Measurements from ENCODE around the gene CARD10. TPM values are rescaled to one million over a fixed set of nuclear protein-coding genes. Genes with fewer than 3 reads are reported as not detected.
A peak's percentile ranks its signal among the peaks of the same experiment; 100 is the strongest.

CARD10 gene
- total RNA-seq, 1 experiment from 2014 or later, result 63.9 TPM

DNA sequence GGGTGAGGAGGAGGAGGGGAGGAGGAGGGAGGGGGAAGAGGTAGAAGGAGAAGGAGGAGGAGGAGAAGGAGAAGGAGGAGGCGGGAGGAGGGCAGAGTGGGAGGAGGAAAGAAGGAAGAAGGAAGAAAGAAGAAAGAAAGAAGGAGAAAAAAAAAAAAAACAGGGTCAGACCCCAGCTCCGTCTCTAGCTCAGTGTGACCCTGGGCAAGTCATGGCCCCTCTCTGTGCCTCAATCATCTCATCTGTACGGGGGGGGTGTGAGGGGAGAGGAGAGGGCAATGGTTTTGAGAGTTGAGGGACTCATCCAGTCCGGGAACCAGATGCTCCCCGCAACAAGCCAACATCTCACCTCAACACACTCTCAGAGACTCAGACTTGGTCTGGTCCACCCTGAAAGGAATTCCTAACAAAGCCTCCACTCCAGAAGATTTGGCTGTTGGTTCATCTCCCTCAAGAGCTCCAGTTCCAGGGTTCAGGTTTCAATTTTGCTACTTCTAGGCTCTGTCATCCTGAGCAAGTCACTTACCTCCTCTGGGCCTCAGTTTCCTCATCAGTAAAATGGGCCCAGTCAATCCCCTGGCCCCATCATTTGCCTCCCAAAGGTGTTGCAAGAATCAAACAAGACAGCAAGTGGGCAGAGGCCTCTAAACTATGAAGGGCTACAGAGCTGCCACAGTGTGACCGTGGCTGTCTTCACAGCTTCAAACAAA is 7.7 kb downstream of the CARD10 start:
- Histone ChIP-seq H3K9me2 (ENCODE audit: insufficient read depth) (no peaks in the 10 kb centered on the region), H3K27ac (peak overlapping the region; percentile 93), H3K79me2 (ENCODE audit: low read depth) (peaks cover 60% of the 10 kb centered on the region), H3K9me3 (ENCODE audit: insufficient read depth, low read depth) (no peaks in the 10 kb centered on the region), H3K4me1 (replicated peaks; ENCODE audit: insufficient read depth) (peaks cover 57% of the 10 kb centered on the region), H3K4me3 (peak overlapping the region; percentile 27; the same call in 1 of the 2 replicates), H3K4me2 (peak overlapping the region; percentile 76), H3K27me3 (ENCODE audit: insufficient read depth, low read depth) (no peaks in the 10 kb centered on the region), H3K36me3 (ENCODE audit: low read depth) (peaks cover 20% of the 10 kb centered on the region), H4K20me1 (ENCODE audit: insufficient read depth) (no peaks in the 10 kb centered on the region), H3F3A (ENCODE audit: insufficient read depth, low read depth) (peaks cover 60% of the 10 kb centered on the region), H2AFZ (no peak overlapping the region)
- TSS peak; percentile 20 for BruUV-seq (replicated peaks)
- intact Hi-C loops (cut with micrococcal nuclease; ENCODE audit: unreplicated experiment), result loop anchor here (1.0 to 5.0 kb wide), 5 partner anchors 9 to 322 kb away; no protein-coding TSS in a partner anchor
- ChIA-PET POLR2A (ENCODE audit: unreplicated experiment) (interaction anchor here (0.5 to 0.6 kb wide), 2 partner anchors 10 to 86 kb away, joined by 3 to 4 read pairs; no protein-coding TSS in a partner anchor), CTCF (interaction anchor here (1.3 kb wide), 1 partner anchor 14 kb away, joined by 3 read pairs; no protein-coding TSS in a partner anchor)
- DNase-seq, result no peak
- TF ChIP-seq, protein P1, sequence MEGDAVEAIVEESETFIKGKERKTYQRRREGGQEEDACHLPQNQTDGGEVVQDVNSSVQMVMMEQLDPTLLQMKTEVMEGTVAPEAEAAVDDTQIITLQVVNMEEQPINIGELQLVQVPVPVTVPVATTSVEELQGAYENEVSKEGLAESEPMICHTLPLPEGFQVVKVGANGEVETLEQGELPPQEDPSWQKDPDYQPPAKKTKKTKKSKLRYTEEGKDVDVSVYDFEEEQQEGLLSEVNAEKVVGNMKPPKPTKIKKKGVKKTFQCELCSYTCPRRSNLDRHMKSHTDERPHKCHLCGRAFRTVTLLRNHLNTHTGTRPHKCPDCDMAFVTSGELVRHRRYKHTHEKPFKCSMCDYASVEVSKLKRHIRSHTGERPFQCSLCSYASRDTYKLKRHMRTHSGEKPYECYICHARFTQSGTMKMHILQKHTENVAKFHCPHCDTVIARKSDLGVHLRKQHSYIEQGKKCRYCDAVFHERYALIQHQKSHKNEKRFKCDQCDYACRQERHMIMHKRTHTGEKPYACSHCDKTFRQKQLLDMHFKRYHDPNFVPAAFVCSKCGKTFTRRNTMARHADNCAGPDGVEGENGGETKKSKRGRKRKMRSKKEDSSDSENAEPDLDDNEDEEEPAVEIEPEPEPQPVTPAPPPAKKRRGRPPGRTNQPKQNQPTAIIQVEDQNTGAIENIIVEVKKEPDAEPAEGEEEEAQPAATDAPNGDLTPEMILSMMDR (conservative IDR thresholded peaks at IDR 0.05), result no peak
- TF ChIP-seq EZH2 (IDR thresholded peaks at IDR 0.05; ENCODE audit: low read depth), result no peak

DNA sequence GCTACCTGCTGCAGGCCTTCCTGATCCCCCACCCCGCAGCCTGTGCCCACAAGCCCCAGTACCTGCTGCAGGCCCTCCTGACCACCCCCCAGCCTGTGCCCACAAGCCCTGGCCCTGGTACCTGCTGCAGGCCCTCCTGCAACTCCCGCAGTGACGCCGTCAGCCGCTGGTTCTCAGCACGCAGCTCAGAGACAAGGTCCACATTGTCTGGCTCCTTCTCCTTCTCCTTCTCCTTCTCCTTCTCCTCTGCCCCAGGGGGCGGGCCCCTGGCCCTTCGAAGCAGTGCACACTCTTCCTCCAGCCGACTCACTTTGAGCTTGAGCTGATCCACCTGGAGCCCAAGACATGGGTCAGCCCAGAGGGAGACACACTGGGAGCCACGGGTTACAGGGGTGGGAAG is 9.1 kb downstream of the CARD10 start:
- Histone ChIP-seq H2AFZ (no peak overlapping the region), H3K4me2 (peak overlapping the region; percentile 76), H3K9me3 (ENCODE audit: insufficient read depth, low read depth) (no peaks in the 10 kb centered on the region), H3K27me3 (ENCODE audit: insufficient read depth, low read depth) (no peaks in the 10 kb centered on the region), H4K20me1 (ENCODE audit: insufficient read depth) (no peaks in the 10 kb centered on the region), H3F3A (ENCODE audit: insufficient read depth, low read depth) (peaks cover 62% of the 10 kb centered on the region), H3K79me2 (ENCODE audit: low read depth) (peaks cover 45% of the 10 kb centered on the region), H3K9me2 (ENCODE audit: insufficient read depth) (no peaks in the 10 kb centered on the region), H3K4me1 (replicated peaks; ENCODE audit: insufficient read depth) (peaks cover 57% of the 10 kb centered on the region), H3K27ac (peak overlapping the region; percentile 93), H3K36me3 (ENCODE audit: low read depth) (peaks cover 23% of the 10 kb centered on the region), H3K4me3 (no peak overlapping the region)
- no peak for TF ChIP-seq EZH2 (IDR thresholded peaks at IDR 0.05; ENCODE audit: low read depth)
- TF ChIP-seq, protein P1 (conservative IDR thresholded peaks at IDR 0.05), result no peak
- POLR2A ChIA-PET (ENCODE audit: unreplicated experiment), result no interaction called here
- intact Hi-C loops (cut with micrococcal nuclease; ENCODE audit: unreplicated experiment), result loop anchor here (5.0 kb wide), 1 partner anchor 242 kb away; no protein-coding TSS in a partner anchor
- BruUV-seq (replicated peaks), result no TSS peak
- CTCF ChIA-PET, result interaction anchor here (0.6 to 1.6 kb wide), 3 partner anchors 12 to 177 kb away, joined by 3 to 4 read pairs (median 3); no protein-coding TSS in a partner anchor
- DNase-seq, result no peak

DNA sequence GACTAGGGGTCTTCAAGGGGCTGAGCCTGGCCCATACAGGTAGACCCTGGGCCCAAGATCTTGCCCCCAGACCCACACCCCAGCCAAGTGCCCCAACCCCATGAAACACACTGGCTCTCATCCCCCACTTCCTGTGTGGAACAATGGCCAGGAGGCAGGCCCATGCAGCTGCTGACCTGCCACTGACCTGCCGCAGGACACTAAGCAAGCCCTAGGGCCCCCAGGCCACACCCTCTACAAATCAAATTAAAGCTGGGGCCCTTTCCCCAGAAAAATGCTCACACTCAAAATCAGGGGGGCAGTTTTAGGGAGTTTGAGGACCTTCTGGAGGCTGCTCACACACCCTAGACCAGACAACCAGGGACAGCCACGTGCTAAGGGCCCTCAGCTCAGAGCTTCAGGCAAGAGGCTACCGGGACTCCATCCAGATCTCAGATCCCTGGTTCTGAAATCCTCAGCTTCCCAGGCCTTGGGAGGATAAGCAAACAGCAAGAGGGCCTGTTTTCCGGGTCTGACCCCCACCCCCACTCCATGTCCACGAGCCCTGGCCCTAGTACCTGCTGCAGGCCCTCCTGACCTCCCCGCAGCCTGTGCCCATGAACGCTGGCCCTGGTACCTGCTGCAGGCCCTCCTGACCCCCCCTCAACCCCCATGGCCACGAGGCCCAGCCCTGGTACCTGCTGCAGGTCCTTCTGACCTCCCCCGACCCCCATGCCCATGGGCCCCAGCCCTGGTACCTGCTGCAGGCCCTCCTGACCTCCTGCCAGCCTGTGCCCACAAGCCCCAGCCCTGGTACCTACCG is 10.0 kb downstream of the CARD10 start:
- Histone ChIP-seq H3K4me2 (peak overlapping the region; percentile 72), H3K4me1 (replicated peaks; ENCODE audit: insufficient read depth) (peaks cover 62% of the 10 kb centered on the region), H3K36me3 (ENCODE audit: low read depth) (peaks cover 23% of the 10 kb centered on the region), H3K4me3 (peak overlapping the region; percentile 3; the same call in 1 of the 2 replicates), H3K9me2 (ENCODE audit: insufficient read depth) (no peaks in the 10 kb centered on the region), H3K79me2 (ENCODE audit: low read depth) (peaks cover 37% of the 10 kb centered on the region), H4K20me1 (ENCODE audit: insufficient read depth) (no peaks in the 10 kb centered on the region), H3K9me3 (ENCODE audit: insufficient read depth, low read depth) (no peaks in the 10 kb centered on the region), H3K27me3 (ENCODE audit: insufficient read depth, low read depth) (no peaks in the 10 kb centered on the region), H3K27ac (peak overlapping the region; percentile 74), H2AFZ (no peak overlapping the region), H3F3A (ENCODE audit: insufficient read depth, low read depth) (peaks cover 63% of the 10 kb centered on the region)
- BruUV-seq (replicated peaks), result TSS peak; percentile 81
- intact Hi-C loops (cut with micrococcal nuclease; ENCODE audit: unreplicated experiment), result no loop called here
- DNase-seq, result peak in 1 of 2 experiments; percentile 72
- ChIA-PET CTCF (interaction anchor here (0.6 to 1.9 kb wide), 10 partner anchors 14 to 1145 kb away, joined by 3 to 5 read pairs (median 4); no protein-coding TSS in a partner anchor), POLR2A (ENCODE audit: unreplicated experiment) (interaction anchor here (0.5 to 1.0 kb wide), 4 partner anchors 33 to 924 kb away, joined by 3 to 26 read pairs (median 5); no protein-coding TSS in a partner anchor)
- TF ChIP-seq EZH2 (IDR thresholded peaks at IDR 0.05; ENCODE audit: low read depth), result no peak
- TF ChIP-seq, protein P1 (conservative IDR thresholded peaks at IDR 0.05), result no peak
